GM21367 (cell line): ENCODE results near the gene AGAP1.

ENCODE experiments used
- ATAC-seq: cut with Tn5 transposase; IDR thresholded peaks from one replicate; pipeline ENCODE4 v1.9.1; 2021; ENCODE audit not compliant: unreplicated experiment

The AGAP1 gene

GRCh38 chr2:235486729-235487128 lies 7.1 kb upstream of the AGAP1 start:
- no peak for ATAC-seq

GRCh38 chr2:235489897-235490296 lies 3.9 kb upstream of the AGAP1 start:
- no peak for ATAC-seq

GRCh38 chr2:235492850-235493344 lies 946 bp upstream of the AGAP1 start:
- no peak for ATAC-seq

- no peak for ATAC-seq
These were observed 455 bp upstream of the AGAP1 start for GRCh38 chr2:235493402-235493774.

- no peak for ATAC-seq
These were observed 1.0 kb downstream of the AGAP1 start for GRCh38 chr2:235494716-235495372.

GRCh38 chr2:235495373-235496238 lies 1.8 kb downstream of the AGAP1 start:
- ATAC-seq, result no peak

GRCh38 chr2:235496239-235496621 lies 2.4 kb downstream of the AGAP1 start:
- ATAC-seq, result no peak

- ATAC-seq, result no peak
These were observed 3.3 kb downstream of the AGAP1 start for GRCh38 chr2:235497096-235497495.

- ATAC-seq, result no peak
These were observed 4.7 kb downstream of the AGAP1 start for GRCh38 chr2:235498541-235498940.

GRCh38 chr2:235498946-235499812 lies 5.3 kb downstream of the AGAP1 start:
- ATAC-seq, result no peak

GRCh38 chr2:235500110-235500760 lies 6.4 kb downstream of the AGAP1 start:
- ATAC-seq, result no peak

- ATAC-seq, result no peak
These were observed 7.2 kb downstream of the AGAP1 start for GRCh38 chr2:235500761-235501672.

- ATAC-seq, result no peak
These were observed 7.8 kb downstream of the AGAP1 start for GRCh38 chr2:235501673-235502031.

GRCh38 chr2:235502336-235502735 lies 8.5 kb downstream of the AGAP1 start:
- no peak for ATAC-seq

- ATAC-seq, result no peak
These were observed 10.8 kb downstream of the AGAP1 start for GRCh38 chr2:235504441-235505180.

GRCh38 chr2:235505181-235505741 lies 11.4 kb downstream of the AGAP1 start:
- ATAC-seq, result no peak

GRCh38 chr2:235506291-235506996 lies 12.6 kb downstream of the AGAP1 start:
- ATAC-seq, result no peak

GRCh38 chr2:235506997-235507615 lies 13.3 kb downstream of the AGAP1 start:
- ATAC-seq, result no peak
